Measurements from ENCODE around the gene OR2G2.

Gene OR2G2, protein sequence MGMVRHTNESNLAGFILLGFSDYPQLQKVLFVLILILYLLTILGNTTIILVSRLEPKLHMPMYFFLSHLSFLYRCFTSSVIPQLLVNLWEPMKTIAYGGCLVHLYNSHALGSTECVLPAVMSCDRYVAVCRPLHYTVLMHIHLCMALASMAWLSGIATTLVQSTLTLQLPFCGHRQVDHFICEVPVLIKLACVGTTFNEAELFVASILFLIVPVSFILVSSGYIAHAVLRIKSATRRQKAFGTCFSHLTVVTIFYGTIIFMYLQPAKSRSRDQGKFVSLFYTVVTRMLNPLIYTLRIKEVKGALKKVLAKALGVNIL

GRCh38 chr1:247588060-247588459 is at the start of gene OR2G2:
Gene OR2G2, plus strand, starts transcription at chr1:247588360. Its CDS starts 0 bp downstream, at chr1:247588360.
- FAIRE-seq = no peak

DNA sequence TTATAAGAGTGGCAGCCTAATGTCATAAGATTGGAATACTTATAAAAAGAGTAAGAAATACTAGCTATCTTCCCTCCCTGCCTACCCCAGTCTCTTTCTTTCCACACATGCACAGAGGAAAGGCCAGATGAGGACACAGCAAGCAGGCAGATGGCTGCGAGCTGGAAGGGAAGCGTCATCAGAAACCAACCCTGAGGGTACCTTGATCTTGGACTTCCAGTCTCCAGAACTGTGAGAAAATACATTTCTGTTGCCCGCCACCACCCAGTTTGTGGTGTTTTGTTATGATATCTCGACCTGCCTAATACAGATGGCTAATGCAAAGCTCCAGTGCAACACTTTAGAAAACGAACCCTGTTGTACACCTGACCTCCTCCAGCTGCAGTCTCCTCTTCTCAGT is 49.6 kb upstream of the OR2G2 start:
- no peak for FAIRE-seq

GRCh38 chr1:247539215-247539614 is 48.9 kb upstream of the OR2G2 start:
- FAIRE-seq = no peak

DNA sequence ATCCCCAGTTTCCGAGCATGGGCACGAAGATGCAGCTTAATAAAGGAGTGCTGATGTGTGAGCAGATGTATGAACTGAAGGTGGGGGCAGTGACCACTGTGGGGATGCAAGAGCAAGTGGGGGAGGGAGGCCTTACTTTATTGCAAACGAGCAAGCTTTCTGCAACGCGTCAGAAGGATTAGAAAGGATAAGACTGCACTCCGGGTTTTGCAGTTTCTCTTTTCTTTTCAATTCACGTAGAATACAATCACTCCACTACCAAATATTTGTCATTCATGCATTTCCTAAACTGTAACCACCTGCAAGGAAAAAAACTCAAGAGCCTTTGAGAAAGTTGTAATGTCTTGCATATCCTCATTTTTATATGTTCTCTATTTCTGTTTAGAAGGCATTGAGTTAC is 47.6 kb upstream of the OR2G2 start:
- FAIRE-seq = no peak

DNA sequence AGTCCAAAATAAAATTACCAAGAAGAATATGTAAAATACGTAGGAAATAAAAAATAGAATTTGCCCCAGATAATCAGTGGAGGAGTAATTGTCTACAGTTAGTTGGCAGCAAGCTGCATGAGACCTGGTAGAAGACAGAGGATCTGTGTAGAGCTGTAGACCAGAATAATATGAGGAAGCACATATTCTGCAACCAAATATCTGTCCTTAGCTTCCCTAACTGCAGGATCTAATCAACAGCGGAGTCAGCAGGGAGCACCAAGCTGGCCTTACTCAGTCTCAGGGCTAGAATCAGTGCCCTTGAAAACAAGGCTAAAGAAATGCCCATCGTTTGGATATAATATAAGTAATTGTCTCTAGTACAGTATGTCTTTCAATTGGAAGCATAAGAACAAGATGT is 45.3 kb upstream of the OR2G2 start:
- no peak for FAIRE-seq

GRCh38 chr1:247548092-247548491 is 40.1 kb upstream of the OR2G2 start:
- FAIRE-seq = no peak

DNA sequence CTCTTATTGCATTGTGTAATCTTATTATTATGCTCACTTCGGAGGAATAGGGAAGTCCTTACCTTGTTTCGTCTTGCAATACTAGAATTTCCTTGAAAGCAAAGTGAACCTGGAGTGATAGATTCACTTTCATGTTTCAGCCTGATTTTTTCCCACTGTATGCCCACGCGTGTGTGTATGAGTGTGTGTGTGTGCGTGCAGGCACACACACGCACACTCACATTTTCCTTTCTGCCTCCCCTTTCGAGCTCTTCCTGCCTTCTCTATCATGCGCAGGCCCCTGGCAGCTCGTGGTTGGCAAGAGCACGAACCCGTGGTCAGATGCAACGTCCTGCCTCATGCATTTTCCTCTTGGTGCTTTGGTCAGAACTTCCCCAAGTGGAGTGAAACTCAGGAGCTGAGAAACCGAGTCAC is 39.4 kb upstream of the OR2G2 start, which contains the start of gene GCSAML:
Gene GCSAML, plus strand, starts transcription at position 366 of the 414 bp plus-strand sequence. CDS start 58 bp downstream, outside the sequence.
- no peak for FAIRE-seq

DNA sequence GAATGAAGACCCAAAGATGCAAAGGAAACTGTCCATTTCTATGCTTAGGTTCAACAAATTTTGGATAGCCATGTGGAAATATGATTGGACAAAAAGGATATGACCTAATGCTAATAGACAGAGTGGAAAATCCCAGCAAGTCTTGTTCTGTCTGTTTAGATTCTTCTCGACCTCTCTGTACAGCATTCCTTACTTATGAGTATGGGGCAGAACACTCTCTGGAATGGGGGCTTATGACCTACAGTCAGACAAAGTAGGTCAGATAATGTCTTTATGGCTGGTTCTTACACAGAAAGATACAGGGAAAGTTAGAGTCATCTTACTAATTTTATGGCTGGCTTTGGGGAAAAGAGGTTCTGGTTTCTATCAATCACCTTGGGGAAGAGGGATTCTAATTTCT is 36.4 kb upstream of the OR2G2 start:
- FAIRE-seq = no peak

DNA sequence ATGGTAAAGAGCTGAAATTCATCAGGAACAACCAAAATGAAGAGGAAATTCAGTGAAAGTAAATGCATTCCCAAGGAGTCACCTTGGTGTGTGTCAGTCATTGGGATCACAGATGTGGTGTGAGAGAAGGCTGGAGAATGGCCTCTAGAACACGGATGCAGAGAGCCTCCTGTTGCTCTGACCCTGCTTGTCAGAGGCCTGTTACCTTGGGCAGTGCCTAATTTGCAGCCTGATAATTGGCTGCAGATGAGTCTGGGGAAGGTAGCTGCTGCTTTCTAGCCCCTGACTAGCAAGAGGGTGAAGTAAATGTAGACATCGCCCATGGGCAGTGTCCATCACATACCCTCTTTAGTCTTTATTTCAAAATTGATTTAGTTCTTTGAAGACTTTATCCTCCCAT is 35.9 kb upstream of the OR2G2 start:
- FAIRE-seq = no peak

- no peak for FAIRE-seq
Observed at GRCh38 chr1:247557926-247558674, 30.1 kb upstream of the OR2G2 start.

DNA sequence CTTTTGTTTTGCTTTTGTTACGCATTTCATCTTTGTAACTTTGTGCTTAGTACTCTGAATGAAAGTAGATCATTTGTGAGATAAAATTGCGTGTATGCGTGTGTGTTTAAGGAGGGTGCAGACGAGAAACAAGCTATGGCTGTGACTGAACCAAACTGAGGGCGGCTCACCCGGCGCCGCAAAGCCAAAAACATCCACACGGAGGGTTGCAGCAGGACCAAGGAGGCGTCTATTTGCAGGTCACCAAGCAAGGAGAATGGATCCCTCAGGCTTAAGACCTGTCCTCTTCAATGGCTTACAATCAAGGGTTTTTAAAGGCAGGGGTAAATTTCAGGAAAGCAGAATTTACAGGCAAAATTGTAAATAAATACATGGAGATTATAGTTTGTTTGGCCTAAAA is 26.4 kb upstream of the OR2G2 start:
- no peak for FAIRE-seq

- FAIRE-seq = no peak
Observed at GRCh38 chr1:247562198-247562597, 26.0 kb upstream of the OR2G2 start.

GRCh38 chr1:247574236-247574635 is 13.9 kb upstream of the OR2G2 start:
- FAIRE-seq = no peak

GRCh38 chr1:247574664-247575063 is 13.5 kb upstream of the OR2G2 start:
- FAIRE-seq = no peak

DNA sequence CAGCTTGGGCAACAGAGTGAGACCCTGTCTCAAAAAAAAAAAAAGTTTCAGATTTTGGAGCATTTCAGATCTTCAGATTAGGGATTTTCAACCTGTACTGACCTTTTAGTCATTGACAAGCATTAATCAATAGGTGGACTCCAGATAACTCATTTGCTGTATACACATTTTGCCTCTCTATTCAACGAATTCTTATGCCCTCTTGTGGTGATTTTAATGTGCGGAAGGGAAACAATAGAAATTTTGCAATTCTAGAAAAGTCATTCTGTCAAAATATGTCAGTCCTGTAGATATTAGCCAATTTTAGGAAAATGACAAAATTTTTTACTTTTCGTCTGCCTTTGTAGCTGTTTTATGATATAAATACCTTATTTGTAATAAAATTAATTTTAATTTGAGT is 11.6 kb upstream of the OR2G2 start:
- peak; percentile 93 for FAIRE-seq

DNA sequence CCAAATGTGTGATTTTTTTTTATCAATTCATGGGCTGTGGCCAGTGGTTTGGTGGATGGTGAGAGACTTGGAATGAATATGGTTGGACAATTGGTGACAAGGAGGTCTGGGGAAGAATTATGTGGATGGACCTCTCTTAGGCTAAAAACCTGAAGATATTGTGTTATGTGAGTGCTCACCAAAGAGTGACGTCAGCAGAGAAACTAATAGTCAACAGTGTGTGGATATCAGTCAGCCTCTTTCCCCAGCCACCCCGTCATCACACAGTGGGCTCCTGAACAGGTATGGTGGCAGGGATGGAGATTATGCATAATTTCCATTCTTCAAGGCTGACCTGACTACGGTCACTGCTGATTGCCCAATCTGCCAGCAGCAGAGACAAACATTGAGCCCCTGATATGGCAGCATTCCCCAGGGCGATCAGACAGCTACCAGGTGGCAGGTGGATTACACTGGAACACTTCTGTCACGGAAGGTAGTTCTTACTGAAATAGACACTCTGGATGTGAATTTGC is 9.2 kb upstream of the OR2G2 start:
- no peak for FAIRE-seq

DNA sequence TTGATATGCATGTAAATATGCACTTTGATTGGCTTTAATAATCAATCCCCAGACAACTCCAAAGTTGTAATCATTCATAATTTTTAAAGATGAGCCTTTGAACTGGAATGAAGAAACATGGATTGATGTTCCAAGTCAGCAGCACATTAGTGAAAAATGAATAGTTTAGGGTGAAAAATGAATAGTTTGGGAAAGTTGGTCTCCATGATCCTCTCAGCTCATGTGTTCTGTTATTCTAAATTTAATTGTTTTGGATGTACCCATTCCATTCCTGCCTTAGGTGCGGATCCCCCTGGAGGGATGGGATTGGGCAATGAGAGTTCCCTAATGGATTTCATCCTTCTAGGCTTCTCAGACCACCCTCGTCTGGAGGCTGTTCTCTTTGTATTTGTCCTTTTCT is 17.1 kb downstream of the OR2G2 start, which contains the start of gene OR2G3:
Gene OR2G3, plus strand, starts transcription at position 301 of the 400 bp plus-strand sequence. Its CDS starts 0 bp downstream, at position 301.
- no peak for FAIRE-seq

DNA sequence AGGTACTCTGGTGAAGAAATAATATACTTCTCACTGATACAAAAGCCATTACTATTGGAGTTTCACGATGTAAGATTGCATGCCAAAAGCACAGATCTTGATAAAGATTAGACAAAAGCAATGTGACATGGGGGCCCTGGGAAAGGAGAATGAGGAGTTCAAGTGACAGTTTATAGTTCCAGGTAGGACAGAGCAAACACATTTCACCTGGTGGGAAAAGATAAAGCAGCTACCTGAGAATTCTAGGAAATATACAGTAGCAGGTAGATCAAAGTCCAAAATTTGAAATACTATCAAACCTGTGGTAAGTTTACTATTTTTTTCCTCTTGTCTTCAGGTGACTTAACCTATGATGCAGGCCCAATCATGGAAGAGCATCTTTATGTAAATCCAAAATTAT is 25.2 kb downstream of the OR2G2 start:
- no peak for FAIRE-seq

- no peak for FAIRE-seq
Observed at GRCh38 chr1:247614625-247615024, 26.5 kb downstream of the OR2G2 start.

DNA sequence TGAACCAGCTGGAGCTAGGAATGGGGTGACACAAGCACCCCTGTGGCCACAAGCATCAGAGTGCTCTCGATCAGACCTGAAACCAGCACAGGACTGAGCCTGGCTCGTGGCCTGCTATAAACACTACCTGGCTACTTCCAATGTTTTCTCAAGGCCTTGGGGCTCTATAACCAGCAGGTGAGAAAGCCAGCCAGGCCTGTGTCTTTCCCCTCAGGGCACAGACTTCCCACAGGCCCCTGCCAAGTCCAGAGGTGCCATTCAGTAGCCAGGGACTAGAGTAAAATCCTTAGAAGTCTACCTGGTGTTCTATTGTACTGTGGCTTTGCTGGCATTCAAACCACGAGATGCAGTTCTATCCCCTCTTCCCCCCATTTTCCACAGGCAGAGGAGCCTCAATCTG is 39.8 kb downstream of the OR2G2 start:
- no peak for FAIRE-seq

GRCh38 chr1:247638011-247638410 is 49.9 kb downstream of the OR2G2 start:
- FAIRE-seq = no peak

DNA sequence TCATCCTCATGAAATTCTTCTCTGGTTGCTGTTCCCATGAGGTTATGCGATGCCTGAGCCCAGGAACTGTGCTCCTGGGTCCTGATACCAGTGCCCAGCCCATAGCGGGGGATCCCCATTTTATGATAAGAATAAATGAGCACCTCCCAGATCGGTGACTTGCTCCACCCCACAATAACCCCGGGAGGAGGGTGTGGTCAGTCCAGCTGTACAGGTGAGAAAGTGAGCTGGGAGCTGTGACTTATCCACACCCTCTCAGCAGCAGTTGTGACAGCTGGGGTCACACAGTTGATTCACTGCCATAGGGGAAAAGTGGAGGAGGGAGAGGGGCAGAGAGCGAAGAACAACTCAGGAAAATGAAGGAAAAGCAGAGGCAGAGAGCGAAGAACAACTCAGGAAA is 50.6 kb downstream of the OR2G2 start:
- no peak for FAIRE-seq
